SK-N-SH treated with all-trans-retinoic acid at 6 μM for 48 hours (cell line): ENCODE measurements around the gene C4orf51.

Source experiments
- ESRRG ChIP-seq: fragments of 250-450 bp; sonication (Bioruptor Pico); IDR thresholded peaks from 2 replicates; pipeline ENCODE4 v1.6.1; 2021; ENCODE audit warnings: mild to moderate bottlenecking
- TSHZ2 ChIP-seq: fragments of 250-450 bp; sonication (Bioruptor Pico); IDR thresholded peaks from 2 replicates; pipeline ENCODE4 v1.5.0; 2020; ENCODE audit warnings: mild to moderate bottlenecking, moderate library complexity

- TF ChIP-seq ESRRG (no peak), TSHZ2 (CRISPR knock-in tag) (no peak)
Observed at GRCh38 chr4:145755802-145756201, 75.9 kb downstream of the C4orf51 start.
